Measurements from ENCODE around the gene DDX25. TPM values are rescaled to one million over a fixed set of nuclear protein-coding genes. Genes with fewer than 3 reads are reported as not detected.

Gene DDX25
- total and polyA plus RNA-seq, 10 of the 15 experiments (the other 5 are each of a cell fraction or from before 2014, with no cell fraction given) = 0.05 TPM; not detected in 9

DNA sequence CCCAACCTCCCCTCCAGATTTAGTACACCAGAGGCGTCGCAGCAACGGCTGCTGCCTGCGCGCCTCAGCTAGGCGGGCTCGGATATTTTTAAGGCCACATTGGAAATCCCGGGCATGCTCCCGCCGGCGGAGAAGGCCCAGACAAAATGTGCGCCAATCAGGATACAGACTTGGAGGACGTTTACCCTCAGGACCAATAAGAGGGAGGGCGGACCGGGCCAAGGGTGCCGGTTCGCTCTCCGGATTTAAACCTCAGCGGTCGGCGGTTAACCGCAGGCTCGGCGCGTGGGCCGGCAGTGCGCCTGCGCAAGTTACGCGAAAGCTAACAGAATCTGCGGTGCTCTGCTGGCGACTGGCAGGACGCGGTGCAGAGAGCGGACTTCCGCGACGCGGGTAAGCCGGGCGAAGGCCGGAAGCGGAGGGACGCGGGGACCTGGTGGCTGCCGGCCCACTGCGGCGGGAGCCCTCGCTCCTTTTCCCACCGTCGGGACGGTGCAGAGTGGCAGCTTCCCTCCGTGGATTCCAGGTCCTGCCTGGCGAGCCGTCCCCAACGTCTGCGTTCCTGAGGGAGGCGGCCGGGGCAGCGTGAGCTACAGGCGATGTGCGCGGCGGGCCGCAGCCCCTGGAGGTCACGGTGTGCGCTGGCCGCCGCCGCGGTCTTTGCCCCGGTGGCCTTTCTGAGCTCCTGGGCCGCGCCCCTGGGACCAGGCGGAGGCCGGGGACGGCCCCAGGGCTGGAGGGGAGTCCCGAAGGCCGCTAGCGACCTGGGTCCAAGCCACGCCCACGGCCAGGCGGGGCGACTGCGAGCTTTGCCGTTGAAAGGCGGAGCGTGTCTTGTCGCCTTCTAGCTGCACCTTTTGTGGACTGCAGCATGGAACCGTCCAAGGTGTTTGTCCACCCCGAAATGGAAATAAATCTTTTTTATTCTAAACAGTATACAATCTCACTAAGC lies 16.7 kb upstream of the DDX25 start, which contains the start of gene HYLS1 (continued):
- TF ChIP-seq, protein P1, sequence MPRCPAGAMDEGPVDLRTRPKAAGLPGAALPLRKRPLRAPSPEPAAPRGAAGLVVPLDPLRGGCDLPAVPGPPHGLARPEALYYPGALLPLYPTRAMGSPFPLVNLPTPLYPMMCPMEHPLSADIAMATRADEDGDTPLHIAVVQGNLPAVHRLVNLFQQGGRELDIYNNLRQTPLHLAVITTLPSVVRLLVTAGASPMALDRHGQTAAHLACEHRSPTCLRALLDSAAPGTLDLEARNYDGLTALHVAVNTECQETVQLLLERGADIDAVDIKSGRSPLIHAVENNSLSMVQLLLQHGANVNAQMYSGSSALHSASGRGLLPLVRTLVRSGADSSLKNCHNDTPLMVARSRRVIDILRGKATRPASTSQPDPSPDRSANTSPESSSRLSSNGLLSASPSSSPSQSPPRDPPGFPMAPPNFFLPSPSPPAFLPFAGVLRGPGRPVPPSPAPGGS (IDR thresholded peaks at IDR 0.05; ENCODE audit: borderline replicate concordance, insufficient read depth, low read depth, low read length, poor library complexity, severe bottlenecking) = no peak
- TF ChIP-seq RFX5 (IDR thresholded peaks at IDR 0.05; ENCODE audit: low read depth, low read length) (peak; percentile 54; the same call in 1 of the 2 replicates), ZBED1 (IDR thresholded peaks at IDR 0.05; ENCODE audit: borderline replicate concordance) (no peak)
- TF ChIP-seq, protein P2, sequence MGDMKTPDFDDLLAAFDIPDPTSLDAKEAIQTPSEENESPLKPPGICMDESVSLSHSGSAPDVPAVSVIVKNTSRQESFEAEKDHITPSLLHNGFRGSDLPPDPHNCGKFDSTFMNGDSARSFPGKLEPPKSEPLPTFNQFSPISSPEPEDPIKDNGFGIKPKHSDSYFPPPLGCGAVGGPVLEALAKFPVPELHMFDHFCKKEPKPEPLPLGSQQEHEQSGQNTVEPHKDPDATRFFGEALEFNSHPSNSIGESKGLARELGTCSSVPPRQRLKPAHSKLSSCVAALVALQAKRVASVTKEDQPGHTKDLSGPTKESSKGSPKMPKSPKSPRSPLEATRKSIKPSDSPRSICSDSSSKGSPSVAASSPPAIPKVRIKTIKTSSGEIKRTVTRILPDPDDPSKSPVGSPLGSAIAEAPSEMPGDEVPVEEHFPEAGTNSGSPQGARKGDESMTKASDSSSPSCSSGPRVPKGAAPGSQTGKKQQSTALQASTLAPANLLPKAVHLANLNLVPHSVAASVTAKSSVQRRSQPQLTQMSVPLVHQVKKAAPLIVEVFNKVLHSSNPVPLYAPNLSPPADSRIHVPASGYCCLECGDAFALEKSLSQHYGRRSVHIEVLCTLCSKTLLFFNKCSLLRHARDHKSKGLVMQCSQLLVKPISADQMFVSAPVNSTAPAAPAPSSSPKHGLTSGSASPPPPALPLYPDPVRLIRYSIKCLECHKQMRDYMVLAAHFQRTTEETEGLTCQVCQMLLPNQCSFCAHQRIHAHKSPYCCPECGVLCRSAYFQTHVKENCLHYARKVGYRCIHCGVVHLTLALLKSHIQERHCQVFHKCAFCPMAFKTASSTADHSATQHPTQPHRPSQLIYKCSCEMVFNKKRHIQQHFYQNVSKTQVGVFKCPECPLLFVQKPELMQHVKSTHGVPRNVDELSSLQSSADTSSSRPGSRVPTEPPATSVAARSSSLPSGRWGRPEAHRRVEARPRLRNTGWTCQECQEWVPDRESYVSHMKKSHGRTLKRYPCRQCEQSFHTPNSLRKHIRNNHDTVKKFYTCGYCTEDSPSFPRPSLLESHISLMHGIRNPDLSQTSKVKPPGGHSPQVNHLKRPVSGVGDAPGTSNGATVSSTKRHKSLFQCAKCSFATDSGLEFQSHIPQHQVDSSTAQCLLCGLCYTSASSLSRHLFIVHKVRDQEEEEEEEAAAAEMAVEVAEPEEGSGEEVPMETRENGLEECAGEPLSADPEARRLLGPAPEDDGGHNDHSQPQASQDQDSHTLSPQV (IDR thresholded peaks at IDR 0.05) = no peak
- TF ChIP-seq, protein P3, sequence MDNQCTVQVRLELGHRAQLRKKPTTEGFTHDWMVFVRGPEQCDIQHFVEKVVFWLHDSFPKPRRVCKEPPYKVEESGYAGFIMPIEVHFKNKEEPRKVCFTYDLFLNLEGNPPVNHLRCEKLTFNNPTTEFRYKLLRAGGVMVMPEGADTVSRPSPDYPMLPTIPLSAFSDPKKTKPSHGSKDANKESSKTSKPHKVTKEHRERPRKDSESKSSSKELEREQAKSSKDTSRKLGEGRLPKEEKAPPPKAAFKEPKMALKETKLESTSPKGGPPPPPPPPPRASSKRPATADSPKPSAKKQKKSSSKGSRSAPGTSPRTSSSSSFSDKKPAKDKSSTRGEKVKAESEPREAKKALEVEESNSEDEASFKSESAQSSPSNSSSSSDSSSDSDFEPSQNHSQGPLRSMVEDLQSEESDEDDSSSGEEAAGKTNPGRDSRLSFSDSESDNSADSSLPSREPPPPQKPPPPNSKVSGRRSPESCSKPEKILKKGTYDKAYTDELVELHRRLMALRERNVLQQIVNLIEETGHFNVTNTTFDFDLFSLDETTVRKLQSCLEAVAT (IDR thresholded peaks at IDR 0.05) = peak; percentile 99
- TF ChIP-seq, protein P4, sequence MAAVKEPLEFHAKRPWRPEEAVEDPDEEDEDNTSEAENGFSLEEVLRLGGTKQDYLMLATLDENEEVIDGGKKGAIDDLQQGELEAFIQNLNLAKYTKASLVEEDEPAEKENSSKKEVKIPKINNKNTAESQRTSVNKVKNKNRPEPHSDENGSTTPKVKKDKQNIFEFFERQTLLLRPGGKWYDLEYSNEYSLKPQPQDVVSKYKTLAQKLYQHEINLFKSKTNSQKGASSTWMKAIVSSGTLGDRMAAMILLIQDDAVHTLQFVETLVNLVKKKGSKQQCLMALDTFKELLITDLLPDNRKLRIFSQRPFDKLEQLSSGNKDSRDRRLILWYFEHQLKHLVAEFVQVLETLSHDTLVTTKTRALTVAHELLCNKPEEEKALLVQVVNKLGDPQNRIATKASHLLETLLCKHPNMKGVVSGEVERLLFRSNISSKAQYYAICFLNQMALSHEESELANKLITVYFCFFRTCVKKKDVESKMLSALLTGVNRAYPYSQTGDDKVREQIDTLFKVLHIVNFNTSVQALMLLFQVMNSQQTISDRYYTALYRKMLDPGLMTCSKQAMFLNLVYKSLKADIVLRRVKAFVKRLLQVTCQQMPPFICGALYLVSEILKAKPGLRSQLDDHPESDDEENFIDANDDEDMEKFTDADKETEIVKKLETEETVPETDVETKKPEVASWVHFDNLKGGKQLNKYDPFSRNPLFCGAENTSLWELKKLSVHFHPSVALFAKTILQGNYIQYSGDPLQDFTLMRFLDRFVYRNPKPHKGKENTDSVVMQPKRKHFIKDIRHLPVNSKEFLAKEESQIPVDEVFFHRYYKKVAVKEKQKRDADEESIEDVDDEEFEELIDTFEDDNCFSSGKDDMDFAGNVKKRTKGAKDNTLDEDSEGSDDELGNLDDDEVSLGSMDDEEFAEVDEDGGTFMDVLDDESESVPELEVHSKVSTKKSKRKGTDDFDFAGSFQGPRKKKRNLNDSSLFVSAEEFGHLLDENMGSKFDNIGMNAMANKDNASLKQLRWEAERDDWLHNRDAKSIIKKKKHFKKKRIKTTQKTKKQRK (IDR thresholded peaks at IDR 0.05; ENCODE audit: low read depth, low read length) = no peak

All from GM12878 (cell line).